Type B pancreatic cell (in vitro differentiated cells): ENCODE data around the gene ZNF444. TPM values are rescaled to one million over a fixed set of nuclear protein-coding genes. Genes with fewer than 3 reads are reported as not detected.

Experiments
- DNase-seq: peaks from one replicate; pipeline ENCODE4 v3.0.0; 2021; ENCODE audit warnings: mixed read lengths; ENCODE audit not compliant: unreplicated experiment; ENCODE audit errors: extremely low spot score
- H3K27ac Mint-ChIP-seq: 2 replicates; pipeline ENCODE4 v1.8.0; 2021; ENCODE audit warnings: mild to moderate bottlenecking, mixed read lengths
- H3K27me3 Mint-ChIP-seq: 2 replicates; pipeline ENCODE4 v1.8.0; 2021; ENCODE audit warnings: mixed read lengths
- H3K36me3 Mint-ChIP-seq: 2 replicates; pipeline ENCODE4 v1.8.0; 2021; ENCODE audit warnings: mixed read lengths
- H3K4me1 Mint-ChIP-seq: one replicate; pipeline ENCODE4 v1.8.0; 2021; ENCODE audit warnings: mixed read lengths; ENCODE audit not compliant: unreplicated experiment
- H3K4me3 Mint-ChIP-seq: 2 replicates; pipeline ENCODE4 v1.8.0; 2021; ENCODE audit warnings: mild to moderate bottlenecking, mixed read lengths
- H3K9me3 Mint-ChIP-seq: 2 replicates; pipeline ENCODE4 v1.8.0; 2021; ENCODE audit warnings: mixed read lengths
- total RNA-seq: library from RNA; stranded (reverse); gene quantifications from 2 replicates; pipeline ENCODE4 v1.2.1, GENCODE V29; 2021; ENCODE audit warnings: low replicate concordance
- TF ChIP-seq, protein P1 (sequence below): fragments of 200-600 bp; sonication (generic); conservative IDR thresholded peaks from 2 replicates; pipeline ENCODE4 v1.5.0; 2021; ENCODE audit warnings: antibody characterized with exemption, mild to moderate bottlenecking

The ZNF444 gene
- total RNA-seq, 1 donor from 2014 or later: 40.7 TPM

DNA sequence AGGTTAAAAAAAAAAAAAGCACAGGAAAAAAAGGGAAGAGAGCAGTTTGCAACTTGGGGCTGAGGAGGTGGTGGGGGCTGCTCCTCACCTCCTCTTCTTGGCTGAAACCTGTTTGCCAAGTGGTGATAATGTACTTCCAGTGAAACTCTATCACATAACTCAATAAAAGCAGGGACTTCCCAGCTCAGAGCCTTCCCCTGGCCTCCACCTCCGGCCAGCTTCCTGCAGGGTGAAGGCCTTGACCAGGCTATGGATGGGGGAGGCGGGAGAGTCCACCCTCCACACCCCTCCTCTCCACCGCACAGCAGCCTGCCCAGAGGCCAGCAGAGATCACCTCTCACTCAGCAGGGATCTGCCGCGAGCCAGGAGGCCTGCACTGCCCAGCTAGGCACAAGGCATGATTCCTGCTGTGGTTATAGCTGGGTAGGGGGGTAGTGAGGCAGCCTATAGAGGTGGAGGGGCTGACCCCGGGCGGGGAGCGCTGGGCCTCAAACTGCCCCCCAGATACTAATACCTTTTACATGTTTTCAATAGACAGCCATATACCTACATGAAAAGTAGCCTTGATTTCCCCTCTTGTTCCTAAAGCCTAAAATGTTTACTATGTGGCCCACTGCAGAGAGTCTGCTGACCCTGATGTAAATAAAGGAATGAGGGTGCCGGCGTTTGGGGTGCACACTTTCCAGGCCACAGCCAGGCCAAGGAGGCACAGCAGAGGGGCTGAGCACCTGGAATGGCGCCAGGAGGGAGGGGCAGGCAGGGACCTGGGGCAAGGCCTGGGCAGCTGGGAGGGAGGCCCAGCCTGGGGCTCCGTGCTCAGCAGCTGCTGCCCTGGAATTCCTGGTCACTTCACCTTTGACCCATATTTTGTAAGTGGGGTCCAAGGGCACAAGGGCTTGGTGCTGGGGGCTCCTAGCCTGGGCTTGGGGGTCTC, 30.3 kb upstream of the ZNF444 start:
- TF ChIP-seq, protein P1, sequence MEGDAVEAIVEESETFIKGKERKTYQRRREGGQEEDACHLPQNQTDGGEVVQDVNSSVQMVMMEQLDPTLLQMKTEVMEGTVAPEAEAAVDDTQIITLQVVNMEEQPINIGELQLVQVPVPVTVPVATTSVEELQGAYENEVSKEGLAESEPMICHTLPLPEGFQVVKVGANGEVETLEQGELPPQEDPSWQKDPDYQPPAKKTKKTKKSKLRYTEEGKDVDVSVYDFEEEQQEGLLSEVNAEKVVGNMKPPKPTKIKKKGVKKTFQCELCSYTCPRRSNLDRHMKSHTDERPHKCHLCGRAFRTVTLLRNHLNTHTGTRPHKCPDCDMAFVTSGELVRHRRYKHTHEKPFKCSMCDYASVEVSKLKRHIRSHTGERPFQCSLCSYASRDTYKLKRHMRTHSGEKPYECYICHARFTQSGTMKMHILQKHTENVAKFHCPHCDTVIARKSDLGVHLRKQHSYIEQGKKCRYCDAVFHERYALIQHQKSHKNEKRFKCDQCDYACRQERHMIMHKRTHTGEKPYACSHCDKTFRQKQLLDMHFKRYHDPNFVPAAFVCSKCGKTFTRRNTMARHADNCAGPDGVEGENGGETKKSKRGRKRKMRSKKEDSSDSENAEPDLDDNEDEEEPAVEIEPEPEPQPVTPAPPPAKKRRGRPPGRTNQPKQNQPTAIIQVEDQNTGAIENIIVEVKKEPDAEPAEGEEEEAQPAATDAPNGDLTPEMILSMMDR: no peak
- H3K36me3 Mint-ChIP-seq: no peaks in the 10 kb centered on the region
- no peaks in the 10 kb centered on the region for H3K9me3 Mint-ChIP-seq
- peak overlapping the region; percentile 88 for H3K27ac Mint-ChIP-seq
- peak overlapping the region; percentile 47 for H3K4me3 Mint-ChIP-seq
- no peaks in the 10 kb centered on the region for H3K27me3 Mint-ChIP-seq
- DNase-seq: no peak
- H3K4me1 Mint-ChIP-seq: peaks cover 48% of the 10 kb centered on the region

DNA sequence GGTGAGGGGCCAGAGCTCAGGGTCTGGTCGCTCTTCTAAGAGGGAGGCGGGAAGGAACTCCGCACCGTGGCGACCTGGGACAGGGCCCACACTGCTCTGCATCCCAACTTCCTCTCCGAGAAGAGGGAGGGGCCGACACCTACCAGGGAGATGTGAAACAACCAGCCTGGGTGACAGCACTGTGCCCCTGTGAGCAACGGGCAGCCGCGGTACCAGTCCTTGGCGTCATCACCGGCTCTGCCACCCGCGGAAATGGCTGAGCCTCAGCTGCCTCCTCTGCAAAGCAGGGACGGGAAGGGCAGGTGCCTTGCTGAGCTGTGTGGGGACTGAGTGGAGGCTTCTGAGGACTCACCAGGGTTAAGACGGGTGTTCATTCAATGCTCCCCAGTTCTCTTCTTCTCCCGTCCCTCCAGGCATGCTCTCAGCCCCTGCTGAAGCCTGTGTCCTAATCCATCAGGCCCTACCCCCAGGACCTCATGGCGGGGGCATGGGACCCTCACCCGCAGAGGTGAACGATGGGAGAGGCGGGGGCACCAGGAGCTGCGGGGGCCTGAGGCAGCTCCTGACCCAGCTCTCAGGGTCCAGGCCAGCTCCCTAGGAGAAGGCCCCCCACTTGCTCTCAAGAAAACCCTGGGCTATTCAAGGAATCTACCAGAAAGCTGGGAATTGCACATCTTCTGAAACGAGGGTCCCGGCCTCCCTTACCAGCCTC, 29.3 kb upstream of the ZNF444 start:
- Mint-ChIP-seq H3K4me3 (no peak overlapping the region), H3K36me3 (no peaks in the 10 kb centered on the region), H3K27ac (no peak overlapping the region), H3K4me1 (peaks cover 51% of the 10 kb centered on the region), H3K27me3 (no peaks in the 10 kb centered on the region), H3K9me3 (no peaks in the 10 kb centered on the region)
- TF ChIP-seq, protein P1: no peak
- no peak for DNase-seq

DNA sequence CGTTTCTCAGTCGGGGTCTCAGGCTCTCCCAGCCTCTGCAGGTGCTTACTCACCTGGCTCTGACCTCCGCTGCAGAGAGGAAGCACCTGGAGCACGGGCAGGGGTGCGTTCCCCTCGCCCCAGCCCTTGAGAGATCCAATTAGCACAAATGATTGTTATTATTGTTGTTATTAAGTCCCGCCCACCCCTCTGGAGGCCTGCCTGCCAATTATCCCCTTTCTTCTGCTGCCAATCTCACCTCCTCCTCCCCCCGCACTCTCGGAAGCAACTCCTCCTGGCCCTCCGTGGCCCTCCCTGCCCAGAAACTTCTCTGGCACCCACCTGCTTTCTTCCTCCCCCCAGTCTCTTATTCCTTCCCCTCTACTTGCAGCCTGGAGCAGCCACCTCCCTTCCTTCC, 28.8 kb upstream of the ZNF444 start:
- Mint-ChIP-seq H3K9me3 (no peaks in the 10 kb centered on the region), H3K4me1 (peaks cover 53% of the 10 kb centered on the region), H3K36me3 (no peaks in the 10 kb centered on the region), H3K4me3 (no peak overlapping the region), H3K27ac (no peak overlapping the region), H3K27me3 (no peaks in the 10 kb centered on the region)
- TF ChIP-seq, protein P1: no peak
- DNase-seq: no peak

DNA sequence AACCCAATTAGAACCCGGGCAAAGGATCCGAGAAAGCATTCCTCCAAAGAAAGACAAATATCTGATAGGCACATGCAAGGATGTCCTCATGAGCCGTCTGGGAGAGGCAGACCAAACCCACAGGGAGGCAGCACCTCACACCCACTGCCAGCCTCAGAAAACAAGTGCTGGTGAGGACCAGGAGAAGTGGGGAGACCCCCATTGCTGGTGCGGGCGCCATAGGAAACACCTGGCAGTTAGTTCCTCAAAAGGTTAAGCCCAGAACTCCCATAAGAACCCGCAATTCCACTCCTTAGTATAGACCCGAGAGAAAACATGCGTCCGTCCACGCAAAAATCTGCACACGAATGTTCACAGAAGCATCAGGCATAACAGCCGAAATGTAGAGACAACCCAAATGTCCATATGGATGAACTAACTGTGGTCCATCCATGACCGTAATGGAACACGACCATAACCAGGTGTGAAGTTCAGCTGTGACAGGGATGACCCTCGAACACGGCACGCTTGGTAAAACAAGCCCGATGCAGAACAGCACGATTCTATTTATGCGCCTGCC, 27.9 kb upstream of the ZNF444 start:
- TF ChIP-seq, protein P1: no peak
- Mint-ChIP-seq H3K4me1 (peaks cover 53% of the 10 kb centered on the region), H3K27me3 (no peaks in the 10 kb centered on the region)

DNA sequence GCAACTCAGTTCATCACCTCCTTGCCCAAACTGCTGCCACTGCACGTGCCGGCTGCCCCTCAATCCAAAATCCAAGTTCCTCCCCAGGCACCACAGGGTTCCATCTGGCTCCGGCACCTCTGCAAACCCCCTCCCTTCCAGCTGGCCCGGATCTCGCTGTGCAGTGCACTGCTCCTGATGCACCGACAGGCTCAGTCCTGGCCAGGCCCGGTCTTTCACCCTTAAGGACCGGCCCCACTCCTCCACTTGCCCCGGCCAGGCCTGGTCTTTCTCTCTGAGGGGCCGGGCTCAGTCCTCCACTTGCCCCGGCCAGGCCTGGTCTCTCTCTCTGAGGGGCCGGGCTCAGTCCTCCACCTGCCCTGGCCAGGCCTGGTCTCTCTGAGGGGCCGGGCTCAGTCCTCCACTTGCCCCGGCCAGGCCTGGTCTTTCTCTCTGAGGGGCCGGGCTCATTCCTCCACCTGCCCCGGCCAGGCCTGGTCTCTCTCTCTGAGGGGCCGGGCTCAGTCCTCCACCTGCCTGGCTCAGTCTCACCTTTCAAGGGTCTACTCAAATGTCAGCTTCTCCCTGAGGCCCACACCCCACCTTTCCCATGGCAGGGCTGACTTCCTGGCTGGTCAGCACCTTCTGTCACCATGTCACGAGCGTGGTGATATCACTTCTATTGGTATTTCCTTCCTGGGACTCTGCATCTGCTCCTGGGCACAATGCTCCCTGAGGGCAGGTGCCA, 26.9 kb upstream of the ZNF444 start:
- no peak for DNase-seq
- Mint-ChIP-seq H3K36me3 (no peaks in the 10 kb centered on the region), H3K9me3 (no peaks in the 10 kb centered on the region), H3K4me3 (no peak overlapping the region), H3K4me1 (peaks cover 50% of the 10 kb centered on the region), H3K27me3 (no peaks in the 10 kb centered on the region), H3K27ac (peak overlapping the region; percentile 89)
- TF ChIP-seq, protein P1: no peak

More for the DNA sequence above, 27.9 kb upstream of the ZNF444 start:
- Mint-ChIP-seq H3K9me3 (no peaks in the 10 kb centered on the region), H3K27ac (peak overlapping the region; percentile 31), H3K4me3 (peak overlapping the region; percentile 20), H3K36me3 (no peaks in the 10 kb centered on the region)
- DNase-seq: no peak
